Measurements from ENCODE around the gene PSMC5. TPM values are rescaled to one million over a fixed set of nuclear protein-coding genes. Genes with fewer than 3 reads are reported as not detected.
"Not testable (repeated sequence)": the region's sequence is repeated elsewhere in the genome, so short reads cannot be mapped to it uniquely, and the experiment has no call there.

The PSMC5 gene
- total RNA-seq, 1 donor from 2014 or later = 49.6 TPM

- Histone ChIP-seq H4K20me1 (ENCODE audit: low read depth) (peaks cover 26% of the 10 kb centered on the region), H2AFZ (replicated peaks) (peak overlapping the region; percentile 34), H3K27ac (peak overlapping the region; percentile 76), H3K79me2 (ENCODE audit: low read depth) (peaks cover 46% of the 10 kb centered on the region), H3K4me2 (peak overlapping the region; percentile 99), H3K9me3 (ENCODE audit: low read depth) (no peaks in the 10 kb centered on the region), H3K4me1 (peaks cover 21% of the 10 kb centered on the region), H3K4me3 (peak overlapping the region; percentile 95), H3K36me3 (no peaks in the 10 kb centered on the region), H3K9ac (peak overlapping the region; percentile 69), H3F3A (ENCODE audit: low read depth) (peaks cover 29% of the 10 kb centered on the region), H3K27me3 (peaks cover 25% of the 10 kb centered on the region)
- H3K4me3 Mint-ChIP-seq = peak overlapping the region; percentile 97
- H3K27me3 Mint-ChIP-seq (ENCODE audit: insufficient read depth, low read depth) = no peaks in the 10 kb centered on the region
- TF ChIP-seq EZH2 (IDR thresholded peaks at IDR 0.05) (no peak), EZH2phosphoT487 (IDR thresholded peaks at IDR 0.05) (no peak), CTCF (IDR thresholded peaks at IDR 0.05) (no peak)
- H3K27ac Mint-ChIP-seq = peak overlapping the region; percentile 96
- H3K4me1 Mint-ChIP-seq = peaks cover 26% of the 10 kb centered on the region
- H3K9me3 Mint-ChIP-seq = no peaks in the 10 kb centered on the region
- peaks cover 2% of the 10 kb centered on the region for H3K36me3 Mint-ChIP-seq
- DNase-seq (ENCODE audit: low spot score) = peak; percentile 71
These were observed 14.3 kb downstream of the PSMC5 start for GRCh38 chr17:63841350-63842172.

DNA sequence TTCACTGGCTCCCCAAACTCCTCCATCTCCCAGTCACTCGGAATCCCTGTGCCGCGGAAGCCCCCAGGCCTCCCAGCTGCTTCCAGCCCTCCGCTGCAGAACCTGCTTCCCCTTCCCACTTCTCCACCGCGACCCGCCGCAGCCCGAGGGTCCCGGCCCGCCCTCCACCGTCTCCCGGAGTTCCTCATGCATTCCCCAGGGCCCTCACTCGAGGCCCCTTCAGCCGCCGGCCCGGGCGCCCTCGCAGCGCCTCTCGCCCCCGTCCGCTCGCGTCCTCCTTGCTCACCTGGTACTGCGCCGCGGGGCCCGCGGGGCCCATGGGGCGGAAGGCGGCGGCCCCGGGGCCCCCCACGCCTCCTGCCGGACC is 14.9 kb downstream of the PSMC5 start:
- Histone ChIP-seq H3K27me3 (peaks cover 31% of the 10 kb centered on the region), H3K4me1 (peaks cover 21% of the 10 kb centered on the region), H3K9me3 (ENCODE audit: low read depth) (no peaks in the 10 kb centered on the region), H3K9ac (peak overlapping the region; percentile 69), H3K36me3 (no peaks in the 10 kb centered on the region), H3K27ac (peak overlapping the region; percentile 76), H2AFZ (replicated peaks) (peak overlapping the region; percentile 34), H3K79me2 (ENCODE audit: low read depth) (peaks cover 46% of the 10 kb centered on the region), H4K20me1 (ENCODE audit: low read depth) (peaks cover 25% of the 10 kb centered on the region), H3K4me2 (peak overlapping the region; percentile 99), H3F3A (ENCODE audit: low read depth) (peaks cover 29% of the 10 kb centered on the region), H3K4me3 (peak overlapping the region; percentile 95)
- TF ChIP-seq EZH2 (IDR thresholded peaks at IDR 0.05) (no peak), CTCF (IDR thresholded peaks at IDR 0.05) (peak; percentile 4)
- no peak for DNase-seq (ENCODE audit: low spot score)
- H3K36me3 Mint-ChIP-seq = peaks cover under 1% of the 10 kb centered on the region
- no peaks in the 10 kb centered on the region for H3K27me3 Mint-ChIP-seq (ENCODE audit: insufficient read depth, low read depth)
- no peaks in the 10 kb centered on the region for H3K9me3 Mint-ChIP-seq
- peak overlapping the region; percentile 96 for H3K27ac Mint-ChIP-seq
- H3K4me1 Mint-ChIP-seq = peaks cover 26% of the 10 kb centered on the region
- H3K4me3 Mint-ChIP-seq = peak overlapping the region; percentile 97

DNA sequence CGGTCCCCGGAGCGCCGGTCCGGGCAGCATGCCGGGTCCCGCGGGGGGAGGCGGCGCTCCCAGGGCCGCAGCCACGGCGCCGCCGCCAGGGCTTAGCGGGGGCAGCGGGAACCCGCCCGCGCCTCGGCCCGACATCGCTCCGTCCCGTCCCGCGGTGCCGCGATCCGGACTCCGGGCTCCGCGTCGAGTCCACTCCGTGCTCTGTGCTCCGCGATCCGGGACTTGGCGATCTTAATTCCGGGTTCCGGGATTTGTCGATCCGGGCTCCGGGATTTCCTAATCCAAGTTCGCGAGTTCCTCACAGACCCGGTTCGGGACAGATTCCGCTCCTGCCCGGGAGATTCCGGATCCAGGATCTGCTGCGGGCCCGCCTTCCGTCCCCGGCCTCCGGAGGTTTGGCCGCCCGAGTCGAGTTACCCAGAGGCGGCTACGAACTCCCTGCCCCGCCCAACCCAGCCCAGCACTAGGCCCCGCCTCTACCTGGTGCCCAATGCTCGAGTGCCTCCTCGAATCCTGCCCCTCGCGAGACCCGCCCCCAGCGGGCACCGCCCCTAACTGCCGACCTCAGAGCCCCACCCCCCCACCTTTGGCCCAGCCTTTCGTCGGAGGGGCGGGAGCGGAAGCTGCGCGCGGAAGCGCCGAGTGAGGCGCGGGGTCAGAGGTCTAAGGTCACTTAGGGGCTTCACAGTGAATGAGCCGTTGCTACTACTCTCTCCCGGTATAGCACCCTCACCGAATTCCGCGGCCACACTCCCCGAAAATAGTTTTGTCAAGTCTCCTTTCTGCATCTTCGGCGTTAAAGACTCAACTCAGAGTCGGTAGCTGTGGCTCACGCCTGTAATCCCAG is 15.5 kb downstream of the PSMC5 start, which contains the start of gene SMARCD2:
SMARCD2 (minus strand) TSS at position 146 of the 847 bp plus-strand sequence; CDS start at position 135, 11 bp downstream.
- H3K4me1 ChIP-seq = peaks cover 21% of the 10 kb centered on the region
- H3K27ac Mint-ChIP-seq = peak within 1 kb of the TSS; percentile 96
- peak; percentile 99 for DNase-seq (ENCODE audit: low spot score)
- H3K36me3 ChIP-seq = no peaks in the 10 kb centered on the region
- H4K20me1 ChIP-seq (ENCODE audit: low read depth) = peaks cover 22% of the 10 kb centered on the region
- peak within 1 kb of the TSS; percentile 97 for H3K4me3 Mint-ChIP-seq
- H3K4me3 ChIP-seq = peak within 1 kb of the TSS; percentile 95
- peaks cover 42% of the 10 kb centered on the region for H3K79me2 ChIP-seq (ENCODE audit: low read depth)
- H3K27me3 Mint-ChIP-seq (ENCODE audit: insufficient read depth, low read depth) = no peaks in the 10 kb centered on the region
- peak within 1 kb of the TSS; percentile 76 for H3K27ac ChIP-seq
- peaks cover 37% of the 10 kb centered on the region for H3K27me3 ChIP-seq
- H3F3A ChIP-seq (ENCODE audit: low read depth) = peaks cover 29% of the 10 kb centered on the region
- TF ChIP-seq EZH2 (IDR thresholded peaks at IDR 0.05) (peak; percentile 67), EZH2phosphoT487 (IDR thresholded peaks at IDR 0.05) (no peak)
- H2AFZ ChIP-seq (replicated peaks) = peak within 1 kb of the TSS; percentile 58
- H3K9me3 ChIP-seq (ENCODE audit: low read depth) = no peaks in the 10 kb centered on the region
- no peaks in the 10 kb centered on the region for H3K9me3 Mint-ChIP-seq
- H3K4me1 Mint-ChIP-seq = peaks cover 26% of the 10 kb centered on the region
- H3K36me3 Mint-ChIP-seq = no peaks in the 10 kb centered on the region
- H3K9ac ChIP-seq = peak within 1 kb of the TSS; percentile 69
- H3K4me2 ChIP-seq = peak within 1 kb of the TSS; percentile 99

- not testable (repeated sequence) for H3K27ac ChIP-seq; DNase-seq (ENCODE audit: low spot score); H3K27me3 Mint-ChIP-seq (ENCODE audit: insufficient read depth, low read depth); H3K36me3 Mint-ChIP-seq; H3K9me3 Mint-ChIP-seq; H3K36me3 ChIP-seq; H3K27ac Mint-ChIP-seq; H3K9ac ChIP-seq; H3K9me3 ChIP-seq (ENCODE audit: low read depth)
- H3K4me3 ChIP-seq = peak overlapping the region; percentile 56
- Mint-ChIP-seq H3K4me3 (peak overlapping the region; percentile 86), H3K4me1 (peaks cover 26% of the 10 kb centered on the region)
- peaks cover 19% of the 10 kb centered on the region for H4K20me1 ChIP-seq (ENCODE audit: low read depth)
- peaks cover 29% of the 10 kb centered on the region for H3F3A ChIP-seq (ENCODE audit: low read depth)
- peak overlapping the region; percentile 58 for H2AFZ ChIP-seq (replicated peaks)
- H3K4me2 ChIP-seq = peak overlapping the region; percentile 70
- peaks cover 35% of the 10 kb centered on the region for H3K79me2 ChIP-seq (ENCODE audit: low read depth)
- H3K4me1 ChIP-seq = peaks cover 20% of the 10 kb centered on the region
- H3K27me3 ChIP-seq = peaks cover 44% of the 10 kb centered on the region
These were observed 16.2 kb downstream of the PSMC5 start for GRCh38 chr17:63843387-63843888.
